ENCODE measurements around the gene EEF1AKMT1. TPM values are rescaled to one million over a fixed set of nuclear protein-coding genes. Genes with fewer than 3 reads are reported as not detected.

The EEF1AKMT1 gene
- total RNA-seq, 2 donors from 2014 or later = 11.1 to 12.5 TPM

DNA sequence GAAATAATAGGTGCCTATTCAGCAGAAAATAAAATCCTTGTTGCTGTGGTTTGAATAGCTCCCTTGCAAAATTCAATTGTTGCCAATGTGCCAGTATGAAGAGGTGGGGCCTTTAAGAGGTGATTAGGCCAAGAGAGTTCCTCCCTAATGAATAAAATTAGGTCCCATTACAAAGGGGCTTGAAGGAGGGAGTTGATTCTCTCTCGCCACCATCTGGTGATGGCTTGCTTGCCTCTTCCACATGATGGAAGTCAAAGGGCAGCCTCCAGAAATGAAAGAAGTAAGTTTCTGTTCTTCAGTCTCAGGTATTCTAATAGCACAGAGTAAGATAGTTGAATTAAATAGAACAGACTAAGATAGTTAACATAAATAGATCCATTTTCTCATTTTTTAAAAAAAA is 3.0 kb upstream of the EEF1AKMT1 start:
- Histone ChIP-seq H3K36me3 (no peaks in the 10 kb centered on the region), H3K4me3 (no peak overlapping the region), H3K9me3 (no peaks in the 10 kb centered on the region), H3K4me1 (peaks cover 0 to 9% of the 10 kb centered on the region in 2 donors), H3K27me3 (no peaks in the 10 kb centered on the region), H3K27ac (no peak overlapping the region)
- no peak for DNase-seq (ENCODE audit: low spot score)
- TF ChIP-seq, protein P1, sequence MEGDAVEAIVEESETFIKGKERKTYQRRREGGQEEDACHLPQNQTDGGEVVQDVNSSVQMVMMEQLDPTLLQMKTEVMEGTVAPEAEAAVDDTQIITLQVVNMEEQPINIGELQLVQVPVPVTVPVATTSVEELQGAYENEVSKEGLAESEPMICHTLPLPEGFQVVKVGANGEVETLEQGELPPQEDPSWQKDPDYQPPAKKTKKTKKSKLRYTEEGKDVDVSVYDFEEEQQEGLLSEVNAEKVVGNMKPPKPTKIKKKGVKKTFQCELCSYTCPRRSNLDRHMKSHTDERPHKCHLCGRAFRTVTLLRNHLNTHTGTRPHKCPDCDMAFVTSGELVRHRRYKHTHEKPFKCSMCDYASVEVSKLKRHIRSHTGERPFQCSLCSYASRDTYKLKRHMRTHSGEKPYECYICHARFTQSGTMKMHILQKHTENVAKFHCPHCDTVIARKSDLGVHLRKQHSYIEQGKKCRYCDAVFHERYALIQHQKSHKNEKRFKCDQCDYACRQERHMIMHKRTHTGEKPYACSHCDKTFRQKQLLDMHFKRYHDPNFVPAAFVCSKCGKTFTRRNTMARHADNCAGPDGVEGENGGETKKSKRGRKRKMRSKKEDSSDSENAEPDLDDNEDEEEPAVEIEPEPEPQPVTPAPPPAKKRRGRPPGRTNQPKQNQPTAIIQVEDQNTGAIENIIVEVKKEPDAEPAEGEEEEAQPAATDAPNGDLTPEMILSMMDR (IDR thresholded peaks at IDR 0.05) = no peak

DNA sequence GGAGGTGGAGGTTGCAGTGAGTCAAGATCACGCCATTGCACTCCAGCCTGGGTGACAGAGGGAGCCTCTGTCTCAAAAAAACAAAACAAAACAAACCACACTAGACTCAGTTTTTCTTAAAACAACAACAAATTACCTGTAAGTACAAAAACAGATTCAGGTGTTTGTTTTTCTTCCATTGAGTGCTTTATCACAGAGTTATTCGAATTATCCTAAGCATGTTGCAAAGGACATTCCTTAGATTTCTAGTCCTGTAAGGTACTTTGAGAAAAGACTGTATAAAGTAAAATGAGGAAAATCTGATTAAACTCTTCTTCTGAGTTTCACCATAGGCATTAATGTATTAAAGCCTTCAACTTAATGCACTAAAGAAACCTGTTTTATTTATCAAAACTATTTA is 2.2 kb upstream of the EEF1AKMT1 start:
- TF ChIP-seq, protein P1 (IDR thresholded peaks at IDR 0.05) = no peak
- Histone ChIP-seq H3K4me1 (peaks cover 0 to 9% of the 10 kb centered on the region in 2 donors), H3K9me3 (no peaks in the 10 kb centered on the region), H3K36me3 (no peaks in the 10 kb centered on the region), H3K27me3 (no peaks in the 10 kb centered on the region), H3K4me3 (no peak overlapping the region), H3K27ac (no peak overlapping the region)
- DNase-seq (ENCODE audit: low spot score) = no peak

DNA sequence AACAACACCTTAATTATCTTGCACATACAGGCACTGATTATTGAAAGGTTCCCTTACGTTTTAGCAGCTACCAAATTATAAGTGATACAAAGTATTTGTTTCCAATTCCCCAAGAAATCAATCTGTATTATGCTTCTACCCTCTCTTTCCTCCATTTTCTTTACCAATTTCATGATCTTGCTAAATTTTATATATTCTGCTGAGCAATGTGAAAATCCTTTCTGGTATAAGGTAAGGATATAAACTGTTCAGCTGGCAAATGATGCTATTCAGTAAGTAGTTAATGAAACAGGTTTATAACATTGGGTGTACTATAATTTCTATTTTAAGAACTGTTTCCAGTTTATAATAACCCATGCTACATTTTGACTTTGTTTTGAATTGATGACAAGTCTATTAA is 985 bp upstream of the EEF1AKMT1 start:
- H3K36me3 ChIP-seq = no peaks in the 10 kb centered on the region
- TF ChIP-seq, protein P1 (IDR thresholded peaks at IDR 0.05) = no peak
- DNase-seq (ENCODE audit: low spot score) = no peak
- no peak overlapping the region for H3K27ac ChIP-seq
- H3K4me1 ChIP-seq = peaks cover 0 to 9% of the 10 kb centered on the region in 2 donors
- H3K4me3 ChIP-seq = no peak overlapping the region
- H3K27me3 ChIP-seq = no peaks in the 10 kb centered on the region
- peaks cover 0 to 5% of the 10 kb centered on the region in 2 donors for H3K9me3 ChIP-seq

DNA sequence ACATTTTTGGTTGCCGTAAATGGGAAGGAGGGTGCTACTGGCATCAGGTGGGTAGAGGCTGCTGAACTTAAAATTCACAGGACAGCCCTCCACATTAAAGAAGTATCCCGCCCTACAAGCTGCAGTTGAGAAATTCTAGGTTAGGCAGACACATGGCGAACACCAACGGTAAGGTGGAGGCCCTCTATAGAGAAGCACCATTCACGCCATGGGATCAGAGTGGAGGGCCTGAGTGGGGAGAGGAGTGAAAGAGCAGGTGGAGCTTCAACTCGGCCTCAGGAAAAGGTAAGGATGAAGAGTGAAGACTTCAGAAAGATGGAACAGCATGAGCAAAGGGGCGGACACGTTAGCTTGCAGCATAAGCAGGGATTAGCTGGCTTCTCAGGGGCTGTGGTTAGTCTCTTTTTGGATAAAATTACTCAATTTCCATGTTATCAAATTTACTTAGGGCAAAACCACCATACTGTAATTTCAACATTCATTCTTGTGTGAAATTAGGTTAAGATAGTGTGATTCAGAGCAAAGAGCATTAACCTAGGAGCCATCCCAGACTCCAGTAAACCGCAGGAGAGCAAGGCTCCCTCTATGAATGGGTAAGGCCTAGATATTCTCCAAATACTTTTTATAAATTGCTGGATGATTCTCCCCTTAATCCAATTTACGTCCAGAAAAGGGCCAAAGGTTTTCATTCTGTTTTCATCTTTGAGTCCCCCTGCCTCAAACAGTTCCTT is 1.2 kb downstream of the EEF1AKMT1 start:
- no peak for DNase-seq (ENCODE audit: low spot score)
- peaks cover 0 to 15% of the 10 kb centered on the region in 2 donors for H3K9me3 ChIP-seq
- no peaks in the 10 kb centered on the region for H3K36me3 ChIP-seq
- H3K27ac ChIP-seq = peak overlapping the region; percentile 87 to 88
- no peaks in the 10 kb centered on the region for H3K27me3 ChIP-seq
- peak overlapping the region; percentile 54 to 62 for H3K4me3 ChIP-seq
- TF ChIP-seq, protein P1 (IDR thresholded peaks at IDR 0.05) = no peak
- peaks cover 0 to 9% of the 10 kb centered on the region in 2 donors for H3K4me1 ChIP-seq

DNA sequence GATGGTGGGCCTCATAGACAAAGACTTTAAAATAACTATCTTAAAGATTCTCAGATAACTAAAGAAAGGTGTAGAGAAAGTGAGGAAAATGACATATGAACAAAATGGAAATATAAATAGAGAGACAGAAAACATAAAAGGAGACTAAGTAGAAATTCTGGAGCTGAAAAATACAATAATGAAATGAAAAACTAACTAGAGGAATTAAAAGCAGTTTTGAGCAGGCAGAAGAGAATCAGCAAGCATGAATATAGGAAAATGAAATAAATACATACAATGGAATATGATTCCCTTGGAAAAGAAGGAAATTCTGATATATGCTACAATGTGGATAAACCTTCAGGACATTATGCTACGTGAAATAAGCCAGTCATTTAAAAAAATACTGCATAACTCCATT is 3.9 kb downstream of the EEF1AKMT1 start:
- Histone ChIP-seq H3K4me1 (peaks cover 0 to 9% of the 10 kb centered on the region in 2 donors), H3K27me3 (no peaks in the 10 kb centered on the region), H3K4me3 (no peak overlapping the region), H3K9me3 (peaks cover 0 to 25% of the 10 kb centered on the region in 2 donors), H3K36me3 (no peaks in the 10 kb centered on the region), H3K27ac (no peak overlapping the region)
- no peak for DNase-seq (ENCODE audit: low spot score)
- TF ChIP-seq, protein P1 (IDR thresholded peaks at IDR 0.05) = no peak

DNA sequence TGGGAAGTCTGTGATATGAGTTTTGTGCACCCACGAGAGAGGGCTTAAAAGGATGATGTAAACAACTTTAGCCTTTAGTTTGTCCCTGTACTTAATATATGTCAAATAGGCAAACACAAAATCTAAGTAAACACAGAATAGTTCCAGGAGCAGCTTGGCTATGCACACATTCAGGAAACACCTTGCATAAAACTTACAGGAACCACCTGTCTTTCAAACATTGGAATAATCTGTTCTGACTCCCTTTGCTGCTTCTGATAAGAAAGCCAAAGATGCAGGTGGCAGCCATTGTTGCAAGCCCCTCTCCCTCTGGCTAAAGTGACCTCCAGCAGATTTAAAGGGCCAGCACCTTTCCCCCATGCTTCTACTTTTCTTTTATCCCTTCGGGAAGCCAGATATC is 4.7 kb downstream of the EEF1AKMT1 start:
- no peak overlapping the region for H3K4me3 ChIP-seq
- H3K27me3 ChIP-seq = no peaks in the 10 kb centered on the region
- no peak overlapping the region for H3K27ac ChIP-seq
- TF ChIP-seq, protein P1 (IDR thresholded peaks at IDR 0.05) = no peak
- peaks cover 0 to 25% of the 10 kb centered on the region in 2 donors for H3K9me3 ChIP-seq
- DNase-seq (ENCODE audit: low spot score) = no peak
- H3K36me3 ChIP-seq = no peaks in the 10 kb centered on the region
- peaks cover 0 to 9% of the 10 kb centered on the region in 2 donors for H3K4me1 ChIP-seq
